ENCODE data around the gene UVRAG.

GRCh38 chr11:75767228-75767572, 47.8 kb upstream of the UVRAG start:
- TF ChIP-seq CTCF (IDR thresholded peaks at IDR 0.05; ENCODE audit: low read depth, low read length, missing input control) (no peak), SP1 (IDR thresholded peaks at IDR 0.05) (no peak), REST (IDR thresholded peaks at IDR 0.05) (no peak)
